Thyroid gland (tissue), 4 donors: ENCODE results near the gene TMEM255B.

ENCODE experiments used
- POLR2A ChIP-seq, 2 donors: fragments of 450-650 bp; IDR thresholded peaks; one replicate each; pipeline ENCODE4 v1.6.1; 2017; ENCODE audit warnings: antibody characterized with exemption in 2 of 2, mild to moderate bottlenecking in 2 of 2, moderate library complexity in 1 of 2
- TF ChIP-seq, protein P1 (sequence below), 6 experiments: fragments of 200-600 bp in 3 of 6; fragments of 450-650 bp in 3 of 6; sonication (generic) in 3 of 6; IDR thresholded peaks; one replicate each; pipeline ENCODE4 v1.5.1; 2016 to 2019; ENCODE audit warnings: antibody characterized with exemption in 6 of 6, mild to moderate bottlenecking in 2 of 6, inconsistent platforms in 1 of 6, moderate library complexity in 1 of 6

DNA sequence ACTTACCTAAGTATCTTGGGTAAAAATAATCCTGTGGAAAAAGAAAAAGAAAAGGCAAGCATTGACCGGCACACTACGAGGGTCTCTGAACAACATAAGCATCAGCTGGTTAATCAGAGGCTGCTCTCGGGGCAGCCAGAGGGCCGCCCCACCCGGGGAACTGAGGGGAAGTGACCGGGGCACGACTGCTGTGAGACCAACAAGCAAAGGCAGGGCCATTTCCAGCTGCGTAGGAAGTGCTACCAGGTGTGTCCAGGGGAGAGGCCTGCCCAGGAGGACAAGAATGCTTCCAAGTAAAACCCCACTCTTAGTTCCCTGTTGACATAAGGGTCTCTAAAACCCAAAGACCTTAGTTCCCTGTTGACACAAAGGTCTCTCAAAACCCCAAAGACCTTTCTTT, 89.0 kb downstream of the TMEM255B start:
- no peak for TF ChIP-seq POLR2A (IDR thresholded peaks at IDR 0.05)
- TF ChIP-seq, protein P1, sequence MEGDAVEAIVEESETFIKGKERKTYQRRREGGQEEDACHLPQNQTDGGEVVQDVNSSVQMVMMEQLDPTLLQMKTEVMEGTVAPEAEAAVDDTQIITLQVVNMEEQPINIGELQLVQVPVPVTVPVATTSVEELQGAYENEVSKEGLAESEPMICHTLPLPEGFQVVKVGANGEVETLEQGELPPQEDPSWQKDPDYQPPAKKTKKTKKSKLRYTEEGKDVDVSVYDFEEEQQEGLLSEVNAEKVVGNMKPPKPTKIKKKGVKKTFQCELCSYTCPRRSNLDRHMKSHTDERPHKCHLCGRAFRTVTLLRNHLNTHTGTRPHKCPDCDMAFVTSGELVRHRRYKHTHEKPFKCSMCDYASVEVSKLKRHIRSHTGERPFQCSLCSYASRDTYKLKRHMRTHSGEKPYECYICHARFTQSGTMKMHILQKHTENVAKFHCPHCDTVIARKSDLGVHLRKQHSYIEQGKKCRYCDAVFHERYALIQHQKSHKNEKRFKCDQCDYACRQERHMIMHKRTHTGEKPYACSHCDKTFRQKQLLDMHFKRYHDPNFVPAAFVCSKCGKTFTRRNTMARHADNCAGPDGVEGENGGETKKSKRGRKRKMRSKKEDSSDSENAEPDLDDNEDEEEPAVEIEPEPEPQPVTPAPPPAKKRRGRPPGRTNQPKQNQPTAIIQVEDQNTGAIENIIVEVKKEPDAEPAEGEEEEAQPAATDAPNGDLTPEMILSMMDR (IDR thresholded peaks at IDR 0.05): no peak
